Measurements from ENCODE around the gene TYMS.
"Not testable (repeated sequence)": the region's sequence is repeated elsewhere in the genome, so short reads cannot be mapped to it uniquely, and the experiment has no call there.

DNA sequence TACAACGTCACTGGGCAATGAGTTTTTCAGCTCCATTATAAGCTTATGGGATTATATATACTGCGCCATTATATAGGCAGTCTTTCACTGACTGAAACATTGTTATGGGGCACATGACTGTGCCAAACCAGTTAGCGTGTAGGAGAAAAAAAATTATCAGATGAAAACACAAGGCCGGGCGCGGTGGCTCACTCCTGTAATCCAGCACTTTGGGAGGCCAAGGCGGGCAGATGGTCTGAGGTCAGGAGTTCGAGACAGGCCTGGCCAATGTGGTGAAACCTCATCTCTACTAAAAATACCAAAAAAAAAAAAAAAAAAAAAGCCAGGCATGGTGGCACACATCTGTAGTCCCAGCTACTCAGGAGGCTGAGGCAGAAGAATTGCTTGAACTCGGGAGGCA is 25.0 kb downstream of the TYMS start:
- not testable (repeated sequence) for TF ChIP-seq SP1 (IDR thresholded peaks at IDR 0.05); NFRKB (IDR thresholded peaks at IDR 0.05); ELF4 (IDR thresholded peaks at IDR 0.05); FOXM1 (IDR thresholded peaks at IDR 0.05; ENCODE audit: borderline replicate concordance); L3MBTL2 (conservative IDR thresholded peaks at IDR 0.05); LEF1 (IDR thresholded peaks at IDR 0.05; ENCODE audit: borderline replicate concordance); ARNT (IDR thresholded peaks at IDR 0.05); SUZ12 (IDR thresholded peaks at IDR 0.05); BHLHE40 (IDR thresholded peaks at IDR 0.05; ENCODE audit: borderline replicate concordance); CTBP1 (IDR thresholded peaks at IDR 0.05; ENCODE audit: borderline replicate concordance)

All from HEK293T (cell line).